Right lobe of liver (tissue), 4 donors: Measurements from ENCODE around the gene MIR17HG.

ENCODE experiments used
- CTCF ChIP-seq, 4 donors: fragments of 200-600 bp in 3 of 4; fragments of 450-650 bp in 1 of 4; IDR thresholded peaks; one replicate each; pipeline versions ENCODE4 v1.5.1 to v1.8.0; 2016 to 2022; ENCODE audit warnings: antibody characterized with exemption in 4 of 4, mild to moderate bottlenecking in 2 of 4
- POLR2A ChIP-seq: fragments of 450-650 bp; IDR thresholded peaks from one replicate; pipeline ENCODE4 v1.6.1; 2017; ENCODE audit warnings: antibody characterized with exemption, mild to moderate bottlenecking
- donor health status: DM: no; HTN: no; CAD: no.
- donor health status: DM: no; HTN: no; CAD: no.
- donor health status: DM: no; HTN: yes; CAD: no.

GRCh38 chr13:91399189-91400062 lies 51.9 kb downstream of the MIR17HG start:
- TF ChIP-seq POLR2A (no peak), CTCF (IDR thresholded peaks at IDR 0.05) (no peak)
